Measurements from ENCODE around the gene FRAS1.
"Not testable (repeated sequence)": the region's sequence is repeated elsewhere in the genome, so short reads cannot be mapped to it uniquely, and the experiment has no call there.

FRAS1 gene

DNA sequence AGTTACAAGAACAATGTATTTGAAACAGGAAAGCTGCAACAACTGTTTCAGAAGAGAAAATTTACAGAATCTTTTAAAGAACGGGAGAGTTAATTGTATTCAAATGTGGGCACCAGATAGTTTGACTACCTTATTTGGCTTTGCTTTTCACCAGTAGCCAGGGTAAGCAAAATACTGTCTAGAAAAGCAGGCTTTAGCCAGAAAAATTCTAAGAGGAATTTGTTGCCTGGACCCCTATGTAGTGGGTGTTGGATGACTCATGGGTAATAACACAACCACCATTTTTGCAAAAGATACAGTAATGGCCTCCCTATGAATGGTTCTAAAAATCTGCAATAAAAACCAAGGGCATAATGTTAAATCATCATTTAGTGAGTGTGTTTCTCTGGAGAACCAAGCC, 261.0 kb downstream of the FRAS1 start:
- FAIRE-seq: no peak
- no peak for TF ChIP-seq CTCF (IDR thresholded peaks at IDR 0.05; ENCODE audit: insufficient read depth, missing control alignments)
- DNase-seq (ENCODE audit: insufficient read length, low spot score): no peak

DNA sequence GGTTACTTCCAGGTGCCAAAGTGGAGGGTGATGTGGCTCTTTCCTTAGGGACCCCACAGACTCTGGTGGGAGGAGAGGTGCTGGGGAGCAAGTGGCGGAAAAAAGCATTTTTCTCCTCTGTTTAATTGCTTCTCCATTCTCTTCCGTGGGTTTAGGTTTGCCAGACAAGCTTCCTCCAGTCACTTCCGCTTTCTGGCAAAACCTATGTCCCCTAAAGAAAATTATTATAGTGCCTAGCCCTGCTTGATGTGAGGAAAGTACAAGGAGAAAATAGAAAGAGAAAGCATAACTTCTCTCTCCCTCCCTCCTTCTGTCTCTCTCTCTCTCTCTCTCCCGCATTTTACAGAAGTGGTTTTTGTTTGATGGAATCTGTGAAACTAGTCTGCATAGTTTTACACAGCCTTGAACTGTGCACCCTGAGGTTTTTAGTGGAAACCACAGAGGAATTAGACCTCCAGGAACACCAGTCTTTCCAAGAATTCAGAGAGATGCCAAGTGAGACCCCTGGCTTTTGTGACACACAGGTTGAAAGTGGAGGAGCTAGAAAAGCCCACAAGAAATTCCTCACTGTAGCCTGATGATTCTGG, 263.3 kb downstream of the FRAS1 start:
- DNase-seq (ENCODE audit: insufficient read length, low spot score) (no peak), FAIRE-seq (no peak)
- TF ChIP-seq CTCF (IDR thresholded peaks at IDR 0.05; ENCODE audit: insufficient read depth, missing control alignments): no peak

GRCh38 chr4:78322032-78322431, 264.9 kb downstream of the FRAS1 start:
- no peak for TF ChIP-seq CTCF (IDR thresholded peaks at IDR 0.05; ENCODE audit: insufficient read depth, missing control alignments)
- FAIRE-seq: no peak
- no peak for DNase-seq (ENCODE audit: insufficient read length, low spot score)

GRCh38 chr4:78323439-78323838, 266.3 kb downstream of the FRAS1 start:
- no peak for TF ChIP-seq CTCF (IDR thresholded peaks at IDR 0.05; ENCODE audit: insufficient read depth, missing control alignments)
- no peak for DNase-seq (ENCODE audit: insufficient read length, low spot score)
- FAIRE-seq: no peak

DNA sequence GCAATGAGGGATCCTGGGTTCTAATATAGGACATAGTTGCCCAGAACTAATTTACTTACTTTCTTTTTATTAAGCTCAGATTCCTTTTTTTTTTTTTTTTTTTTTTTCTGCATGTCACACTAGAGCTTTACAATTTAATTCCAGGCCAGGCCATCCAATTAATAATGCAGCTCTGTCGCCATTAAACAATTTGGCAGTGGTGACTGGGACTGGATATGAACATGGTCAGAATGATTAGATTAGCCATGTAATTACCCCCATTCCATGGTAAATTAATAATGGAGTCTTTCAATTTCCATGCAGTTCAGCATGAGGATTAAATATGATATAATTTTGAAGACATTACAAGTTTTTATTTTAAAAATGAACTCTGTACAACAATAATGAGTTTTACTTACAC, 267.5 kb downstream of the FRAS1 start:
- DNase-seq (ENCODE audit: insufficient read length, low spot score) (no peak), FAIRE-seq (no peak)
- TF ChIP-seq CTCF (IDR thresholded peaks at IDR 0.05; ENCODE audit: insufficient read depth, missing control alignments): no peak

DNA sequence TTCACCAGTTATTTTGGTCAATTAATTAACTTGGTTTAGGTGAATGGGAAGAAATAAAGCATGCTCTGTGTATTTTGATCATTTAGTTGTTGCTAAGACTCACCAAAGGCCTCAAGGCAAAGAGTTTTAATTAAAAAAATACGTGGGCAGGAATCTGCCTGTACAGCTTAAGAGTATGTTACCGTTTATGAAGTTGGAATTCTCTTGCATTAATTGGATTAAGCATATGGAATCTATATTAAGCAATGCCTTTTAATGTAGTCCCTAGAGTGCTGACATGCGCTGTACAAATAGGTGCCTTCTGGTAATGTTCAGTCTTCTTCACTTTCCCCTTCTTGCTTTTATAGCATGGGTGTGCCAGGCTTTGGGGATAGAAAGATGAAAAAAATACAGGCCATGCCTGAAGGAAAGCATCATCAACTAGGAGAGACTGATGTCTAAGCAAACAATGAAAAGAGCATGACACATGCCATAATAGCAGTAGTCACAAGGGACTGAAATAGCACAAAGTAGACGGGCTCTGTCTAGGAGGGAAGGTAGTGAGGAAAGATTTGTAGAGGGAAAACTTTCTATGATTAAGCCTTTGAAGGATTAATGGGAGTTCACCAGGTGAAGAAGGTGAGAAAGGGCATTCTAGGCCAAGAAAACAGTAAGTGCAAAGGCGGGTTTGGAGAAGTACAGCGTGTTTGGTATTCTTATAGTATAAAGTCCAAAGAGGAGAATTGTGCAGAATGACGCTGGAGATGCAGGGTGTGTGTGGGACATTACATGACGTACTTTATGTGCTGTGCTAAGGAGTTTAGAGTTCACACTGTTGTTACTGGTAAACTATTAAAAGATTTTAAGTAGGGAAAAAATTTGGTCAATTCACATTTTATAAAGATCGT, 268.4 kb downstream of the FRAS1 start:
- FAIRE-seq: no peak
- TF ChIP-seq CTCF (IDR thresholded peaks at IDR 0.05; ENCODE audit: insufficient read depth, missing control alignments): no peak
- no peak for DNase-seq (ENCODE audit: insufficient read length, low spot score)

DNA sequence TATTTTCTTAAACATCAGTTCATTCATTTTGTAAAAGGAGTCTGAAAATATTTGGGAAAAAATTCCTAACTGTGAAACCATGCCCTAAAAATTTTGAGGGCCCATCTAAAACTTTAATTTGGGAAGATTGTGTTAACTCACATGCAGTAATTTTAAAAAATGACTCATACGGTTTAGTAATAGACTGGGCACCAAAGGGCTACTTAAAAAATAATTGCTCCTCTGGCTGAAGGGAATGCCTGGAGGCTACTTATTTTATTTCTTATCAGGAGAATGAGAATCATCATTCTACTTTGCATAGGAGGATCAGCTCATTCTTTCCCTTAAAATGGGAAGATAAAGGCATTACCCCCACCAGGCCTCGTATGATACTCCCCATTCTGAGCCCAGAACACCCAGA, 271.5 kb downstream of the FRAS1 start:
- not testable (repeated sequence) for FAIRE-seq; DNase-seq (ENCODE audit: insufficient read length, low spot score)

Data from D721Med (cell line).